RWPE2 (cell line): Measurements from ENCODE around the gene PNPLA1.

Source experiments
- ATAC-seq: fragments of 200-7000 bp; cut with Tn5 transposase; 3 replicates; pipeline ENCODE4 v1.9.1; 2021; ENCODE audit warnings: low read depth
- DNase-seq: peaks from one replicate; pipeline ENCODE4 v3.0.0-alpha.2; 2020; ENCODE audit warnings: low spot score
- H3K27ac ChIP-seq: fragments of 450-650 bp; 2 replicates; pipeline ENCODE4 v1.5.1; 2017; ENCODE audit warnings: mild to moderate bottlenecking; ENCODE audit not compliant: poor library complexity, severe bottlenecking
- H3K27me3 ChIP-seq: fragments of 250-450 bp; sonication (Bioruptor Pico); 2 replicates; pipeline ENCODE4 v1.5.1; 2021; ENCODE audit warnings: mild to moderate bottlenecking, moderate library complexity; ENCODE audit not compliant: insufficient read depth, poor library complexity, severe bottlenecking
- H3K36me3 ChIP-seq: fragments of 250-450 bp; sonication (Bioruptor Pico); 2 replicates; pipeline ENCODE4 v1.5.1; 2020; ENCODE audit warnings: low read depth, mild to moderate bottlenecking, moderate library complexity
- H3K4me1 ChIP-seq: fragments of 250-450 bp; sonication (Bioruptor Pico); 2 replicates; pipeline ENCODE4 v1.5.1; 2021; ENCODE audit warnings: mild to moderate bottlenecking, moderate library complexity; ENCODE audit not compliant: insufficient read depth, poor library complexity, severe bottlenecking
- H3K4me3 ChIP-seq: fragments of 250-450 bp; sonication (Bioruptor Pico); 2 replicates; pipeline ENCODE4 v1.5.1; 2021; ENCODE audit warnings: mild to moderate bottlenecking, moderate library complexity; ENCODE audit not compliant: severe bottlenecking
- H3K9me3 ChIP-seq: fragments of 250-450 bp; sonication (Bioruptor Pico); 2 replicates; pipeline ENCODE4 v1.5.1; 2021; ENCODE audit warnings: mild to moderate bottlenecking, moderate library complexity; ENCODE audit not compliant: severe bottlenecking
- TF ChIP-seq, protein P1 (sequence below): fragments of 450-650 bp; IDR thresholded peaks from one replicate; pipeline ENCODE4 v1.5.1; 2017; ENCODE audit warnings: mild to moderate bottlenecking, moderate library complexity; ENCODE audit not compliant: poor library complexity, severe bottlenecking

Gene PNPLA1

DNA sequence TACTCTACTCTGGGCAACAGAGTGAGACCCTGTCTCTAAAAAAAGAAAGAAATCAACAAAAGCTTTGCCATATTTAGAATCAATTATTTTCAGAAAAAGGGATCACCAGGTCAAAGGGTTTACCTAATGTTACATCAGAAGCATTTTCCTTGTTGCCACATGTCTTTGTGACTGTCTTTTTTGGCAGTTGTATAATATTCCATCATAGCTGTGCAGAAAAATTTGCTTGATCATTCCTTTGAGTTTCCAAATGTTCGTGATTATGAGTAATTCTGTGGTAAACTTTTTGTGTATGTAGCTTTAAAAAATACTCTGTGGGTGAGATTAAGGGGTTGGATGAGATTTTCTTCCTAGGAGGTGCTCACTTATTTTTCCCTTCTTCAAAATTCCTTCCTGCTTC, 26.4 kb downstream of the PNPLA1 start:
- no peak for ATAC-seq

DNA sequence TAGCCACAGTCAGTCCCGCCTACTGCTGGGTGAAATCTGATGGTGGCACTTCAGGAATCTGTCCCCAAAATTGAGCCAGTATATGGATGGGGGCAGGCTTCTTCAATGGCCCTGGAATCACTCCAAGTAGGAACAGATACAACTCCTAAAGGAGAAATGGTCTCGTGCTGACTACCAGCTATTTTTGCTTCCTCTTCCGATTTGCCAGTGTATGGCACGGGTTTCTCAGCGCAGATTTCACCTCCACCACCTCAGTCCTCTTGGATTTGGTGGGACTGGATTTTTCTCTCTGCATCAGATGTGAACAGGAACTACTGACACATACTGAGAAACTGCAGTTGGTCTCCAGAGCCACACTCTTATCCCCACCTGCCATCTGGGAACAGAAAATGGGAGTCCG, 27.2 kb downstream of the PNPLA1 start:
- TF ChIP-seq, protein P1, sequence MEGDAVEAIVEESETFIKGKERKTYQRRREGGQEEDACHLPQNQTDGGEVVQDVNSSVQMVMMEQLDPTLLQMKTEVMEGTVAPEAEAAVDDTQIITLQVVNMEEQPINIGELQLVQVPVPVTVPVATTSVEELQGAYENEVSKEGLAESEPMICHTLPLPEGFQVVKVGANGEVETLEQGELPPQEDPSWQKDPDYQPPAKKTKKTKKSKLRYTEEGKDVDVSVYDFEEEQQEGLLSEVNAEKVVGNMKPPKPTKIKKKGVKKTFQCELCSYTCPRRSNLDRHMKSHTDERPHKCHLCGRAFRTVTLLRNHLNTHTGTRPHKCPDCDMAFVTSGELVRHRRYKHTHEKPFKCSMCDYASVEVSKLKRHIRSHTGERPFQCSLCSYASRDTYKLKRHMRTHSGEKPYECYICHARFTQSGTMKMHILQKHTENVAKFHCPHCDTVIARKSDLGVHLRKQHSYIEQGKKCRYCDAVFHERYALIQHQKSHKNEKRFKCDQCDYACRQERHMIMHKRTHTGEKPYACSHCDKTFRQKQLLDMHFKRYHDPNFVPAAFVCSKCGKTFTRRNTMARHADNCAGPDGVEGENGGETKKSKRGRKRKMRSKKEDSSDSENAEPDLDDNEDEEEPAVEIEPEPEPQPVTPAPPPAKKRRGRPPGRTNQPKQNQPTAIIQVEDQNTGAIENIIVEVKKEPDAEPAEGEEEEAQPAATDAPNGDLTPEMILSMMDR: no peak
- ATAC-seq: no peak
- no peak overlapping the region for H3K27ac ChIP-seq
- no peaks in the 10 kb centered on the region for H3K4me1 ChIP-seq
- no peaks in the 10 kb centered on the region for H3K9me3 ChIP-seq
- no peak overlapping the region for H3K4me3 ChIP-seq
- no peaks in the 10 kb centered on the region for H3K27me3 ChIP-seq
- no peak for DNase-seq
- H3K36me3 ChIP-seq: no peaks in the 10 kb centered on the region

More for the DNA sequence above, 26.4 kb downstream of the PNPLA1 start:
- H3K4me1 ChIP-seq: no peaks in the 10 kb centered on the region
- TF ChIP-seq, protein P1: no peak
- no peaks in the 10 kb centered on the region for H3K9me3 ChIP-seq
- H3K36me3 ChIP-seq: no peaks in the 10 kb centered on the region
- H3K27ac ChIP-seq: no peak overlapping the region
- H3K4me3 ChIP-seq: no peak overlapping the region
- DNase-seq: no peak
- no peaks in the 10 kb centered on the region for H3K27me3 ChIP-seq

- DNase-seq (no peak), ATAC-seq (no peak)
- H3K27ac ChIP-seq: no peak overlapping the region
- H3K27me3 ChIP-seq: no peaks in the 10 kb centered on the region
- H3K36me3 ChIP-seq: no peaks in the 10 kb centered on the region
- H3K4me3 ChIP-seq: no peak overlapping the region
- no peaks in the 10 kb centered on the region for H3K4me1 ChIP-seq
- TF ChIP-seq, protein P1: no peak
- H3K9me3 ChIP-seq: no peaks in the 10 kb centered on the region
These were observed 27.7 kb downstream of the PNPLA1 start for GRCh38 chr6:36297511-36297910.

GRCh38 chr6:36298027-36298426, 28.2 kb downstream of the PNPLA1 start:
- Histone ChIP-seq H3K4me1 (no peaks in the 10 kb centered on the region), H3K9me3 (no peaks in the 10 kb centered on the region), H3K27ac (no peak overlapping the region), H3K36me3 (no peaks in the 10 kb centered on the region), H3K27me3 (no peaks in the 10 kb centered on the region), H3K4me3 (no peak overlapping the region)
- TF ChIP-seq, protein P1: no peak
- DNase-seq (no peak), ATAC-seq (no peak)

GRCh38 chr6:36301085-36301658, 31.3 kb downstream of the PNPLA1 start:
- H3K27ac ChIP-seq: no peak overlapping the region
- no peaks in the 10 kb centered on the region for H3K36me3 ChIP-seq
- H3K4me3 ChIP-seq: no peak overlapping the region
- no peaks in the 10 kb centered on the region for H3K27me3 ChIP-seq
- no peak for ATAC-seq
- TF ChIP-seq, protein P1: no peak
- no peak for DNase-seq
- no peaks in the 10 kb centered on the region for H3K9me3 ChIP-seq
- no peaks in the 10 kb centered on the region for H3K4me1 ChIP-seq
